Measurements from ENCODE around the gene TMEM161A.

Gene TMEM161A

DNA sequence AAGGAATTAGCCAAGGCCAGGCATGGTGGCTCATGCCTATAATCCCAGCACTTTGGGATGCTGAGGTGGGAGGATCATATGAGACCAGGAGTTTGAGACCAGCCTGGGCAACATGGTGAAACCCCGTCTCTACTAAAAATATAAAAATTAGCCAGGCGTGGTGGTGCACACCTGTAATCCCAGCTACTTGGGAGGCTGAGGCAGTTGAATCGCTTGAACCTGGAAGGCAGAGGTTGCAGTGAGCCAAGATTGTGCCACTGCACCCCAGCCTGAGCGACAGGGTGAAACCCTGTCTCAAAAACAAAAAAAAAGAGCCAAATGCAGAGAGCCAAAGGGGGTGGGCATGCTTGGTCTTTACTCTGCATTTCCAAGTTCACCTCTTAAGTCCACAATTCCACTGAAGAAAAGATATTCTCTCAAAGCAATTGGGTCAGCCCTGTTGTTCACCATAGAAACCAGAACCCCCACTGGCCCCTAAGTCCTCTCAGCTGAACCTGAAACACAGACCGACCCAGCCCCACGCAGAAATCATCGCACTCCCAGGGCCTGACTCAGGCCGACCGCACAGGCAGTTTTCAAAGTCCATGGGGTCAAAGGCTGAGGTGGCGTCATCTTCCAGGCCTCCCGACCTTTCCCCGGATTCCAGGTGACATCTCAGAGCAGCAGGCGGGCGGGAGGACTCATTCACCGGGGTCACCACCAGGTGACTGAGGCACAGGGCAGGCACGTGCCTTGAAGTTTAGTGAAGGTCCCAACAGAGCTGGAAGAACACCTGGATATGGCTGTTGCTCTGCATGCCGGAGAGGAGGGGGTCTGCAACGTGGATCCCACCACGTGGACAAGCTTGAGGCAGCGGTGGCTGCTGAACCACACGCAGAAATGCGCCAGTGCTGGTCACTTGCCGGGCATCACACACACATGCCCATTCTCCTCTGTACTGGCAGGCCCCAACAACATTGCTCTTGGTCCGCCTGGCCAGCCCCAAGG, 41.3 kb downstream of the TMEM161A start:
- no peak for DNase-seq

GRCh38 chr19:19095691-19096090, 42.6 kb downstream of the TMEM161A start:
- DNase-seq, result no peak

- no peak for DNase-seq
These were observed 43.8 kb downstream of the TMEM161A start for GRCh38 chr19:19094513-19094912.

DNA sequence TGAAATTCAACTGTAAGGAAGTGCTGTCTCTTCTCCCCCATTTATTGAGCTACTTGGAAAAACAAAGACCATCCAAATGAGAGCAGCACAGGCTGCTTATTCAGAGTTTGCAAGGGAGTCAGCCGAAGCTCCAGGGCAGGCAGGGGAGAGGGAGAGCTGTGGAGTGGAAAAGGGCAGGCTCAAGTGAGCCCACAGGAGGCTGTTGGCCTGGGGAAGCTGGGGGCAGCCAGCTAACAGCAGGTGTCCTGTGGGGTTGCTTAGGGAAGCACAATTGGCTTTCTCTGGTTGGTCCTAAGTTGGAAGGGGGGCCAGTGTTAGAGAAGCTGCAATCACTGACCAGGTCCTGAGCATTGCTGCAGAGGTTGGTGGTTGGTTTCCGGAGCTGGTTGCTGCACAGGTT, 50.6 kb downstream of the TMEM161A start:
- DNase-seq, result no peak

DNA sequence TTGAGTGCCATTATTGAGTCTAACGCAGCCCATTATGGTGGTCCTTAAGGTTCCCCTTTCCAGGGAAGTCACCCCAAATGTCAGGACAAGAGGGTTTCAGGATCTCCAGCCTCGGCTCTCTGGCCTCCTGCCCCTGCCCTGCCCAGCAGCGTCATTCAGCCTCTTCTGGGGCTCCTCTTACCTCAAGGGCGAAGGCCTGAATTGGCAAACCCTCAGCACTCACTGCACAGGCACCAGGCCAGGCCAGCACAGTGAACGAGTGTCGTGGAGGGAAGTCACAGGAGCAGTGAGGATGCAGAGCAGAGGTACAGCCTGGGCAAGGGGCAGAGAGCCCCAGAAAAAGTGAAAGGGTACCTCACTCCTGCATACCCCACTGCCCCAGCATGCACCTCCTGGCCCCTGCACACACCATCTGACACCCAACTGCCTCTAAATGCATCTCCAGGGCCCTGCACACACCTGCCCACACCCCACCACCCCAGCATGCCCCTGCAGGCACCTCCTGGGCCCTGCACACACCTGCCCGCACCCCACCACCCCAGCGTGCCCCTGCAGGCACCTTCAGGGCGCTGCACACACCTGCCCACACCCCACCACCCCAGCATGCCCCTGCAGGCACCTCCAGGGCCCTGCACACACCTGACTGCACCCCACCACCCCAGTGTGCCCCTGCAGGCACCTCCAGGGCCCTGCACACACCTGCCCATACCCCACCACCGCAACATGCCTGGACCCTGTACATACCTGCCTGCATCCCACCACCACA, 54.7 kb downstream of the TMEM161A start:
- no peak for DNase-seq

GRCh38 chr19:19081642-19082151, 56.6 kb downstream of the TMEM161A start:
- no peak for DNase-seq

DNA sequence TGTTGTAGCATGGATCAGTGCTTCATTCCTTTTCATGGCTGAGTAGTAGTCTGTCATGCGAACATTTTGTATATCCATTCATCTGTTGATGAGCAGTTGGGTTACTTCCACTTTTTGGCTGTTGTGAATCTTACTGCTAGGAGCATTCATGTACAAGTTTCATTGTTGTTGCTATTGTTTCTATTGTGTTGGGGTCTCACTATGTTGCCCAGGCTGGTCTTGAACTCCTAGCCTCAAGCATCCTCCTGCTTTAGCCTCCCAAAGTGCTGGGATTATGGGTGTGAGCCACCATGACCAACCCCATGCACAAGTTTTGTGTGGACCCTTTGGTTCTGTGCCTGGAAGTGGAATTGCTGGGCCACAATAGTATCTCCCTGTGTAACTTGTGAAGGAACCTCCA, 58.7 kb downstream of the TMEM161A start:
- DNase-seq, result no peak

DNA sequence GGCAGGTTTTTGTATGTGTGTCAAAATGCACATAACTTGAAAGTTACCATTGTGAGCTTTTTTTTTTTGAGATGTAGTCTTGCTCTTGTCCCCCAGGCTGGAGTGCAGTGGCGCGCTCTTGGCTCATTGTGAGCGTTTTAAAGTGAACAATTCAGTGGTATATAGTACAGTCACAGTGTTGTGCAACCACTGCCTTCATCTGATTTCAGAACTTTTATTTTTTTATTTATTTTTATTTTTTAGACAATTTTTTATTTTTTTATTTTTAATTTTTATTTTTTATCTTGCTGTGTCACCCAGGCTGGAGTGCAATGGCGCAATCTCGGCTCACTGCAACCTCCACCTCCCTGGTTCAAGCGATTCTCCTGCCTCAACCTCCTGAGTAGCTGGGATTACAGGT, 59.5 kb downstream of the TMEM161A start:
- DNase-seq, result no peak

GRCh38 chr19:19077103-19077502, 61.2 kb downstream of the TMEM161A start:
- no peak for DNase-seq

- no peak for DNase-seq
These were observed 61.8 kb downstream of the TMEM161A start for GRCh38 chr19:19076476-19076875.

DNA sequence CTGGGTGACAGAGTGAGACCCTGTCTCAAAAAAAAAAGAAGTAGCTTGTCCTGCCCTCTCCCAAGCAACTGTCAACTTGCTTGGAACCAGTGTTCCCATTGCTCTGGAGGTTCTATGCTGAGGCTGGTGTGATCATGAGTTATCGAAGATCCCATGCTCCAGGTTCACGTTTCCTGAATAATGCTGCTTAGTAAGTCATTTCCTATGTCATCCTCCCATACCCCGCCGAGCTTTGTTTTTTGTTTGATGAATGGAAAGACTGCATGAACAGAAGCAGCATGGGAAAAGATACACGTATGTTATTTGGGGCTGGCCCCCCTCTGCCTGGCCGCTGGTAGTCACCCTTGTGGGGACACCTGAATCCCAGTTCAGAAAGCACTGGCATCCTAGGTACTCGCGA, 63.2 kb downstream of the TMEM161A start:
- no peak for DNase-seq

- DNase-seq, result no peak
These were observed 63.9 kb downstream of the TMEM161A start for GRCh38 chr19:19074196-19074882.

- no peak for DNase-seq
These were observed 66.4 kb downstream of the TMEM161A start for GRCh38 chr19:19071897-19072296.
